ENCODE results near the gene THSD4. TPM values are rescaled to one million over a fixed set of nuclear protein-coding genes. Genes with fewer than 3 reads are reported as not detected.

THSD4 gene
- total RNA-seq, 1 donor from 2014 or later, result 66.8 TPM

- Histone ChIP-seq H3K27ac (no peak overlapping the region), H3K36me3 (no peaks in the 10 kb centered on the region), H3K27me3 (no peaks in the 10 kb centered on the region), H3K4me1 (no peaks in the 10 kb centered on the region), H3K9me3 (no peaks in the 10 kb centered on the region), H3K4me3 (no peak overlapping the region)
- intact Hi-C loops (cut with DNase I), result no loop called here
- DNase-seq (ENCODE audit: extremely low spot score in 2 of 2), result no peak
- TF ChIP-seq CTCF (IDR thresholded peaks at IDR 0.05), result no peak
Observed at GRCh38 chr15:71232411-71232810, 117.1 kb downstream of the THSD4 start.

- H3K36me3 ChIP-seq, result no peaks in the 10 kb centered on the region
- no peaks in the 10 kb centered on the region for H3K27me3 ChIP-seq
- H3K4me1 ChIP-seq, result no peaks in the 10 kb centered on the region
- no peak overlapping the region for H3K4me3 ChIP-seq
- DNase-seq (ENCODE audit: extremely low spot score in 2 of 2), result peak in 1 of 2 donors; percentile 81
- no peaks in the 10 kb centered on the region for H3K9me3 ChIP-seq
- TF ChIP-seq CTCF (IDR thresholded peaks at IDR 0.05) (no peak), POLR2AphosphoS5 (IDR thresholded peaks at IDR 0.05; ENCODE audit: insufficient read depth in 1 of 2, low read depth in 1 of 2) (no peak), POLR2A (IDR thresholded peaks at IDR 0.05) (no peak)
- intact Hi-C loops (cut with DNase I), result no loop called here
- H3K27ac ChIP-seq, result no peak overlapping the region
Observed at GRCh38 chr15:71237456-71238188, 122.4 kb downstream of the THSD4 start.

GRCh38 chr15:71238926-71239325 is 123.7 kb downstream of the THSD4 start:
- H3K36me3 ChIP-seq, result no peaks in the 10 kb centered on the region
- H3K9me3 ChIP-seq, result no peaks in the 10 kb centered on the region
- intact Hi-C loops (cut with DNase I), result no loop called here
- no peaks in the 10 kb centered on the region for H3K27me3 ChIP-seq
- H3K27ac ChIP-seq, result no peak overlapping the region
- H3K4me1 ChIP-seq, result no peaks in the 10 kb centered on the region
- TF ChIP-seq POLR2A (IDR thresholded peaks at IDR 0.05) (no peak), CTCF (IDR thresholded peaks at IDR 0.05) (no peak), POLR2AphosphoS5 (IDR thresholded peaks at IDR 0.05; ENCODE audit: insufficient read depth in 1 of 2, low read depth in 1 of 2) (no peak)
- no peak overlapping the region for H3K4me3 ChIP-seq
- DNase-seq (ENCODE audit: extremely low spot score in 2 of 2), result no peak

- no peaks in the 10 kb centered on the region for H3K4me1 ChIP-seq
- no peak overlapping the region for H3K4me3 ChIP-seq
- no peak for DNase-seq (ENCODE audit: extremely low spot score in 2 of 2)
- intact Hi-C loops (cut with DNase I), result no loop called here
- H3K27me3 ChIP-seq, result no peaks in the 10 kb centered on the region
- no peaks in the 10 kb centered on the region for H3K36me3 ChIP-seq
- TF ChIP-seq CTCF (IDR thresholded peaks at IDR 0.05), result no peak
- TF ChIP-seq POLR2AphosphoS5 (IDR thresholded peaks at IDR 0.05; ENCODE audit: insufficient read depth in 1 of 2, low read depth in 1 of 2), result no peak
- no peak for TF ChIP-seq POLR2A (IDR thresholded peaks at IDR 0.05)
- no peak overlapping the region for H3K27ac ChIP-seq
- no peaks in the 10 kb centered on the region for H3K9me3 ChIP-seq
Observed at GRCh38 chr15:71239592-71240364, 124.5 kb downstream of the THSD4 start.

GRCh38 chr15:71242292-71242691 is 127.0 kb downstream of the THSD4 start:
- intact Hi-C loops (cut with DNase I), result no loop called here
- no peak overlapping the region for H3K27ac ChIP-seq
- no peak for DNase-seq (ENCODE audit: extremely low spot score in 2 of 2)
- H3K4me1 ChIP-seq, result no peaks in the 10 kb centered on the region
- no peaks in the 10 kb centered on the region for H3K27me3 ChIP-seq
- no peaks in the 10 kb centered on the region for H3K9me3 ChIP-seq
- H3K36me3 ChIP-seq, result no peaks in the 10 kb centered on the region
- TF ChIP-seq POLR2AphosphoS5 (IDR thresholded peaks at IDR 0.05; ENCODE audit: insufficient read depth in 1 of 2, low read depth in 1 of 2) (no peak), CTCF (IDR thresholded peaks at IDR 0.05) (no peak), POLR2A (IDR thresholded peaks at IDR 0.05) (no peak)
- H3K4me3 ChIP-seq, result no peak overlapping the region
